Upper lobe of right lung (tissue), 1 donor: Measurements from ENCODE around the gene CLPTM1L. TPM values are rescaled to one million over a fixed set of nuclear protein-coding genes. Genes with fewer than 3 reads are reported as not detected.

ENCODE experiments used
- ATAC-seq: fragments of 200-7000 bp; cut with Tn5 transposase; one replicate; pipeline ENCODE4 v1.9.1; 2020; ENCODE audit warnings: mild to moderate bottlenecking, moderate library complexity
- DNase-seq: peaks from one replicate; pipeline ENCODE4 v3.0.0-alpha.2; 2020
- H3K27ac ChIP-seq: fragments of 200-600 bp; one replicate; pipeline ENCODE4 v1.8.0; 2022
- H3K27me3 ChIP-seq: fragments of 200-600 bp; one replicate; pipeline ENCODE4 v1.8.0; 2022; ENCODE audit warnings: mild to moderate bottlenecking
- H3K36me3 ChIP-seq: fragments of 200-600 bp; one replicate; pipeline ENCODE4 v1.8.0; 2022
- H3K4me1 ChIP-seq: fragments of 200-600 bp; one replicate; pipeline ENCODE4 v1.8.0; 2022
- H3K4me3 ChIP-seq: fragments of 200-600 bp; one replicate; pipeline ENCODE4 v1.8.0; 2022; ENCODE audit warnings: mild to moderate bottlenecking
- H3K9me3 ChIP-seq: fragments of 200-600 bp; one replicate; pipeline ENCODE4 v1.8.0; 2022
- CTCF ChIP-seq: fragments of 200-600 bp; IDR thresholded peaks from one replicate; pipeline ENCODE4 v1.8.0; 2022; ENCODE audit warnings: antibody characterized with exemption
- intact Hi-C: fragments of 100-400 bp; cut with DNase I; formaldehyde crosslinking; loops from one replicate; pipeline ENCODE4 v1.11.0; 2022
- total RNA-seq: library from RNA; stranded (reverse); fragmentation: NEBNext Ultra II Directional; extraction: Animal tissue kit (Norgen Biotek cat#: 25700); gene quantifications from one replicate; pipeline ENCODE4 v1.2.1, GENCODE V29; 2021
- donor health status: DM: no; HTN: yes; CAD: no; lungs with severe emphysema.

Gene CLPTM1L
- total RNA-seq, 1 donor from 2014 or later, result 153 TPM

GRCh38 chr5:1294835-1295649 lies 49.9 kb downstream of the CLPTM1L start, which contains the start of gene TERT:
Gene TERT (minus strand): TSS chr5:1295068. CDS start chr5:1294989, 79 bp downstream.
- DNase-seq (peak; percentile 67), ATAC-seq (peak; percentile 42)
- no peaks in the 10 kb centered on the region for H3K9me3 ChIP-seq
- intact Hi-C loops, result no loop called here
- no peak within 1 kb of the TSS for H3K4me3 ChIP-seq
- H3K36me3 ChIP-seq, result no peaks in the 10 kb centered on the region
- no peaks in the 10 kb centered on the region for H3K4me1 ChIP-seq
- no peak within 1 kb of the TSS for H3K27ac ChIP-seq
- TF ChIP-seq CTCF, result no peak
- H3K27me3 ChIP-seq, result peaks cover 23% of the 10 kb centered on the region

- no peak for ATAC-seq
Observed at GRCh38 chr5:1294206-1294834, 50.6 kb downstream of the CLPTM1L start.

DNA sequence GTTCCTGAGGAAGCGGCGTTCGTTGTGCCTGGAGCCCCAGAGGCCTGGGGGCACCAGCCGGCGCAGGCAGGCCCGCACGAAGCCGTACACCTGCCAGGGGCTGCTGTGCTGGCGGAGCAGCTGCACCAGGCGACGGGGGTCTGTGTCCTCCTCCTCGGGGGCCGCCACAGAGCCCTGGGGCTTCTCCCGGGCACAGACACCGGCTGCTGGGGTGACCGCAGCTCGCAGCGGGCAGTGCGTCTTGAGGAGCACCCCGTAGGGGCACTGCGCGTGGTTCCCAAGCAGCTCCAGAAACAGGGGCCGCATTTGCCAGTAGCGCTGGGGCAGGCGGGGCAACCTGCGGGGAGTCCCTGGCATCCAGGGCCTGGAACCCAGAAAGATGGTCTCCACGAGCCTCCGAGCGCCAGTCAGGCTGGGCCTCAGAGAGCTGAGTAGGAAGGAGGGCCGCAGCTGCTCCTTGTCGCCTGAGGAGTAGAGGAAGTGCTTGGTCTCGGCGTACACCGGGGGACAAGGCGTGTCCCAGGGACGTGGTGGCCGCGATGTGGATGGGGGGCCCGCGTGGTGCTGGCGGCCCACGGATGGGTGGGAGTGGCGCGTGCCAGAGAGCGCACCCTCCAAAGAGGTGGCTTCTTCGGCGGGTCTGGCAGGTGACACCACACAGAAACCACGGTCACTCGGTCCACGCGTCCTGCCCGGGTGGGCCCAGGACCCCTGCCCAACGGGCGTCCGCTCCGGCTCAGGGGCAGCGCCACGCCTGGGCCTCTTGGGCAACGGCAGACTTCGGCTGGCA lies 51.3 kb downstream of the CLPTM1L start:
- no peak overlapping the region for H3K4me3 ChIP-seq
- peaks cover 23% of the 10 kb centered on the region for H3K27me3 ChIP-seq
- H3K27ac ChIP-seq, result no peak overlapping the region
- no peaks in the 10 kb centered on the region for H3K4me1 ChIP-seq
- ATAC-seq (peak; percentile 8), DNase-seq (peak; percentile 61)
- H3K9me3 ChIP-seq, result no peaks in the 10 kb centered on the region
- no peaks in the 10 kb centered on the region for H3K36me3 ChIP-seq
- TF ChIP-seq CTCF, result no peak
- intact Hi-C loops, result no loop called here

More at GRCh38 chr5:1294206-1294834, 50.6 kb downstream of the CLPTM1L start:
- no peak overlapping the region for H3K27ac ChIP-seq
- intact Hi-C loops, result no loop called here
- no peak overlapping the region for H3K4me3 ChIP-seq
- peaks cover 23% of the 10 kb centered on the region for H3K27me3 ChIP-seq
- no peak for TF ChIP-seq CTCF
- no peaks in the 10 kb centered on the region for H3K36me3 ChIP-seq
- no peak for DNase-seq
- H3K9me3 ChIP-seq, result no peaks in the 10 kb centered on the region
- H3K4me1 ChIP-seq, result no peaks in the 10 kb centered on the region

DNA sequence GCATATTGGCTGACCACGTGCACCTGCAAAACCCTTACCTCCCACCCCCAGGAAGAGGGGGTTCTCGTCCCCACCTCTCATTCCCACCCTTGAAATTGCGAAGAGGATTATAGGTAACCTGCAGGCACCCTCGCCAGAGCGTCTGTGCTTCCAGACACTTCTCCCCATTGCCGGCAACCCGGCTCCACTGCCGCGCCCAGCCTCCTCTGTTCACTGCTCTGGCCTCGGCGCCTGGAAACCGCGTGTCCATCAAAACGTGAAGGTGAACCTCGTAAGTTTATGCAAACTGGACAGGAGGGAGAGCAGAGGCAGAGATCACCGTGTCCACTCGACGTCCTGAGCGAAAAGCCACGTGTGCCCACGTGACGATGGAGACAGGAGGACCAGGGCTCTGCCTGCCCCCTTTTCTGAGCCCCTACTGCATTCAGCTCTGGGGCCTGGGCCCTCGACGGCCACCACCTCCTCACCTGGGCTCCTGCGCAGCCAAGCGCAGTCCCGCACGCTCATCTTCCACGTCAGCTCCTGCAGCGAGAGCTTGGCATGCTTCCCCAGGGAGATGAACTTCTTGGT lies 52.0 kb downstream of the CLPTM1L start:
- H3K27me3 ChIP-seq, result peaks cover 23% of the 10 kb centered on the region
- H3K4me1 ChIP-seq, result no peaks in the 10 kb centered on the region
- H3K36me3 ChIP-seq, result no peaks in the 10 kb centered on the region
- no peak for TF ChIP-seq CTCF
- DNase-seq, result peak; percentile 54
- intact Hi-C loops, result no loop called here
- ATAC-seq, result no peak
- H3K9me3 ChIP-seq, result no peaks in the 10 kb centered on the region
- H3K27ac ChIP-seq, result no peak overlapping the region
- no peak overlapping the region for H3K4me3 ChIP-seq

DNA sequence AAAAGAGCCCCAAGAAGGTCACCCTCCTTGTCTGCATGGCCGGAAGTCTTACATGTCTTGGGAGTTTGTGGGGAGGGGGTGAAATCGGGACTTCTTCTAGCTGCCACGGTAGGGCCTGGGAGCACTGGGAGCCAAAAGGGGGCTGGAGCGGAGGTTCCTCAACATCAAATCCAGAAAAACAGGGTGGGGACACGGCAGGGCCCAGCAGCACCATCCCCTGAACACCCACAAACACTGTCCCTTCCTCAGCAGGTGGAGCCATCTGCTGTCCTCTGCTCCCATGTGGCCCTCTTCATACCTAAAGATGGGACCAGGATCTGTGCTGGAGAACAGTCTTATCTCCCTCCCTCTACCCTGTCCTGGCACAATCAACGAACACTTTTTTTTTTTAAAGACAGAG lies 52.8 kb downstream of the CLPTM1L start:
- no peaks in the 10 kb centered on the region for H3K36me3 ChIP-seq
- no peak overlapping the region for H3K27ac ChIP-seq
- no peaks in the 10 kb centered on the region for H3K9me3 ChIP-seq
- peak; percentile 3 for DNase-seq
- H3K4me1 ChIP-seq, result no peaks in the 10 kb centered on the region
- peaks cover 23% of the 10 kb centered on the region for H3K27me3 ChIP-seq
- ATAC-seq, result no peak
- H3K4me3 ChIP-seq, result no peak overlapping the region
- intact Hi-C loops, result no loop called here
- no peak for TF ChIP-seq CTCF
